HPDE6-E6E7 (cell line): ENCODE data around the gene SYVN1.

Source experiments
- DNase-seq: peaks from one replicate; pipeline ENCODE4 v3.0.0; 2011; ENCODE audit warnings: missing footprints; ENCODE audit errors: extremely low spot score

Gene SYVN1

GRCh38 chr11:65087827-65088226, 46.5 kb downstream of the SYVN1 start:
- DNase-seq, result no peak

GRCh38 chr11:65087216-65087615, 47.1 kb downstream of the SYVN1 start:
- no peak for DNase-seq

GRCh38 chr11:65086809-65087208, 47.5 kb downstream of the SYVN1 start:
- no peak for DNase-seq

GRCh38 chr11:65085446-65085845, 48.9 kb downstream of the SYVN1 start:
- no peak for DNase-seq

- DNase-seq, result no peak
Measured at GRCh38 chr11:65084598-65085375, 49.5 kb downstream of the SYVN1 start.

- peak; percentile 98 for DNase-seq
Measured at GRCh38 chr11:65083834-65084597, 50.3 kb downstream of the SYVN1 start, which contains the start of the genes CDCA5 and ZFPL1. CDCA5 (minus strand) TSS chr11:65084040; CDS start chr11:65083978, 62 bp downstream. ZFPL1 (plus strand) TSS chr11:65084222; CDS start chr11:65084699, 477 bp downstream.

- DNase-seq, result no peak
Measured at GRCh38 chr11:65083134-65083833, 51.0 kb downstream of the SYVN1 start.

- DNase-seq, result no peak
Measured at GRCh38 chr11:65078786-65079342, 55.5 kb downstream of the SYVN1 start.

GRCh38 chr11:65078151-65078550, 56.2 kb downstream of the SYVN1 start:
- no peak for DNase-seq

- no peak for DNase-seq
Measured at GRCh38 chr11:65077451-65077850, 56.9 kb downstream of the SYVN1 start.
